Subcutaneous abdominal adipose tissue (tissue), 5 donors: ENCODE data around the gene CHTOP.
"Not testable (repeated sequence)": the region's sequence is repeated elsewhere in the genome, so short reads cannot be mapped to it uniquely, and the experiment has no call there.

Experiments used
- H3K27ac ChIP-seq: one replicate; pipeline ENCODE4 v1.7.0; 2013; ENCODE audit warnings: low read depth, mild to moderate bottlenecking, inconsistent platforms, low read length, moderate library complexity
- H3K27me3 ChIP-seq, 5 donors: one replicate each; pipeline ENCODE4 v1.7.0; 2013; ENCODE audit warnings: low read length in 5 of 5, inconsistent platforms in 1 of 5; ENCODE audit not compliant: control insufficient read depth in 5 of 5, insufficient read depth in 4 of 5
- H3K36me3 ChIP-seq, 5 donors: one replicate each; pipeline ENCODE4 v1.7.0; 2013; ENCODE audit warnings: low read length in 5 of 5; ENCODE audit not compliant: control insufficient read depth in 5 of 5, insufficient read depth in 5 of 5
- H3K4me1 ChIP-seq, 5 donors: one replicate each; pipeline ENCODE4 v1.7.0; 2013; ENCODE audit warnings: low read length in 5 of 5, mild to moderate bottlenecking in 3 of 5, moderate library complexity in 1 of 5; ENCODE audit not compliant: control insufficient read depth in 5 of 5, insufficient read depth in 5 of 5
- H3K4me3 ChIP-seq, 5 donors: one replicate each; pipeline ENCODE4 v1.7.0; 2013; ENCODE audit warnings: low read length in 5 of 5, low read depth in 1 of 5
- H3K9ac ChIP-seq, 5 donors: one replicate each; pipeline ENCODE4 v1.7.0; 2013; ENCODE audit warnings: low read length in 5 of 5, mild to moderate bottlenecking in 4 of 5, moderate library complexity in 3 of 5
- H3K9me3 ChIP-seq, 5 donors: one replicate each; pipeline ENCODE4 v1.7.0; 2013; ENCODE audit warnings: low read length in 5 of 5; ENCODE audit not compliant: control insufficient read depth in 5 of 5
- donor health status: healthy.
- donor health status: healthy.
- donor health status: healthy.
- donor health status: healthy.
- donor health status: healthy.

CHTOP gene

GRCh38 chr1:153629971-153630370 is 3.9 kb upstream of the CHTOP start:
- Histone ChIP-seq H3K4me1 (peaks cover 9 to 73% (median 53%) of the 10 kb centered on the region in 5 donors), H3K36me3 (peaks cover 0 to 6% (median 4%) of the 10 kb centered on the region in 5 donors), H3K9ac (peak overlapping the region in 1 of 5 donors; percentile 35), H3K4me3 (no peak overlapping the region), H3K27ac (peak overlapping the region; percentile 44), H3K9me3 (no peaks in the 10 kb centered on the region), H3K27me3 (no peaks in the 10 kb centered on the region)

GRCh38 chr1:153630384-153630783 is 3.5 kb upstream of the CHTOP start:
- Histone ChIP-seq H3K27ac (peak overlapping the region; percentile 44), H3K4me3 (no peak overlapping the region), H3K4me1 (peaks cover 8 to 73% (median 54%) of the 10 kb centered on the region in 5 donors), H3K36me3 (peaks cover 0 to 2% (median 1%) of the 10 kb centered on the region in 5 donors), H3K9ac (peak overlapping the region in 1 of 5 donors; percentile 35), H3K27me3 (no peaks in the 10 kb centered on the region), H3K9me3 (no peaks in the 10 kb centered on the region)

GRCh38 chr1:153631047-153632022 is 2.5 kb upstream of the CHTOP start:
- H3K9ac ChIP-seq, result peak overlapping the region in 1 of 5 donors; percentile 20
- no peaks in the 10 kb centered on the region for H3K9me3 ChIP-seq
- H3K27ac ChIP-seq, result no peak overlapping the region
- H3K4me1 ChIP-seq, result peaks cover 5 to 73% (median 53%) of the 10 kb centered on the region in 5 donors
- H3K36me3 ChIP-seq, result peaks cover 0 to 5% (median under 1%) of the 10 kb centered on the region in 5 donors
- H3K27me3 ChIP-seq, result no peaks in the 10 kb centered on the region
- H3K4me3 ChIP-seq, result no peak overlapping the region

GRCh38 chr1:153633161-153633753 is 609 bp upstream of the CHTOP start:
- peak overlapping the region in 3 of 5 donors; percentile 11 to 100 (median 100) for H3K9ac ChIP-seq
- H3K4me3 ChIP-seq, result peak overlapping the region; percentile 48 to 95 (median 67)
- peaks cover 3 to 67% (median 54%) of the 10 kb centered on the region in 5 donors for H3K4me1 ChIP-seq
- H3K9me3 ChIP-seq, result no peaks in the 10 kb centered on the region
- H3K27ac ChIP-seq, result peak overlapping the region; percentile 100
- no peaks in the 10 kb centered on the region for H3K27me3 ChIP-seq
- peaks cover 9 to 23% (median 18%) of the 10 kb centered on the region in 5 donors for H3K36me3 ChIP-seq

GRCh38 chr1:153635872-153636271 is 2.0 kb downstream of the CHTOP start:
- H3K27ac ChIP-seq, result peak overlapping the region; percentile 100
- H3K4me3 ChIP-seq, result peak overlapping the region in 1 of 5 donors; percentile 7
- H3K9ac ChIP-seq, result no peak overlapping the region
- no peaks in the 10 kb centered on the region for H3K9me3 ChIP-seq
- peaks cover 15 to 50% (median 43%) of the 10 kb centered on the region in 5 donors for H3K36me3 ChIP-seq
- H3K27me3 ChIP-seq, result no peaks in the 10 kb centered on the region
- peaks cover 3 to 46% (median 44%) of the 10 kb centered on the region in 5 donors for H3K4me1 ChIP-seq

GRCh38 chr1:153636312-153636711 is 2.4 kb downstream of the CHTOP start:
- Histone ChIP-seq H3K36me3 (peaks cover 20 to 54% (median 47%) of the 10 kb centered on the region in 5 donors), H3K27ac (peak overlapping the region; percentile 100), H3K27me3 (no peaks in the 10 kb centered on the region), H3K4me1 (peaks cover 3 to 46% (median 44%) of the 10 kb centered on the region in 5 donors), H3K4me3 (no peak overlapping the region), H3K9me3 (no peaks in the 10 kb centered on the region), H3K9ac (no peak overlapping the region)

GRCh38 chr1:153638261-153638660 is 4.4 kb downstream of the CHTOP start:
- H3K27me3 ChIP-seq, result no peaks in the 10 kb centered on the region
- H3K9ac ChIP-seq, result peak overlapping the region in 1 of 5 donors; percentile 13
- peaks cover 35 to 73% (median 67%) of the 10 kb centered on the region in 5 donors for H3K36me3 ChIP-seq
- H3K27ac ChIP-seq, result no peak overlapping the region
- peaks cover under 1 to 46% (median 34%) of the 10 kb centered on the region in 5 donors for H3K4me1 ChIP-seq
- no peak overlapping the region for H3K4me3 ChIP-seq
- no peaks in the 10 kb centered on the region for H3K9me3 ChIP-seq

GRCh38 chr1:153639280-153639679 is 5.4 kb downstream of the CHTOP start:
- H3K27ac ChIP-seq, result no peak overlapping the region
- H3K4me3 ChIP-seq, result no peak overlapping the region
- H3K27me3 ChIP-seq, result no peaks in the 10 kb centered on the region
- peaks cover 45 to 84% (median 77%) of the 10 kb centered on the region in 5 donors for H3K36me3 ChIP-seq
- no peak overlapping the region for H3K9ac ChIP-seq
- no peaks in the 10 kb centered on the region for H3K9me3 ChIP-seq
- H3K4me1 ChIP-seq, result peaks cover 0 to 53% (median 39%) of the 10 kb centered on the region in 5 donors

- H3K9ac ChIP-seq, H3K27ac ChIP-seq, H3K4me3 ChIP-seq, H3K27me3 ChIP-seq, H3K9me3 ChIP-seq: not testable (repeated sequence)
- H3K36me3 ChIP-seq, result peaks cover 51 to 92% (median 83%) of the 10 kb centered on the region in 5 donors
- H3K4me1 ChIP-seq, result peaks cover 0 to 51% (median 35%) of the 10 kb centered on the region in 5 donors
Observed at GRCh38 chr1:153640213-153640612, 6.3 kb downstream of the CHTOP start.
